Breast epithelium (tissue), 3 donors: Measurements from ENCODE around the gene IL25.

ENCODE experiments used
- CTCF ChIP-seq, 3 donors: fragments of 450-650 bp; IDR thresholded peaks; one replicate each; pipeline ENCODE4 v1.5.1; 2016 to 2017; ENCODE audit warnings: antibody characterized with exemption in 3 of 3, mild to moderate bottlenecking in 3 of 3, moderate library complexity in 3 of 3
- POLR2A ChIP-seq: fragments of 450-650 bp; IDR thresholded peaks from one replicate; pipeline ENCODE4 v1.6.1; 2016; ENCODE audit warnings: antibody characterized with exemption, mild to moderate bottlenecking, moderate library complexity
- POLR2AphosphoS5 ChIP-seq, 3 donors: sonication (generic); formaldehyde crosslinking; IDR thresholded peaks; one replicate each; pipeline ENCODE4 v1.6.1; 2017; ENCODE audit warnings: antibody characterized with exemption in 3 of 3

GRCh38 chr14:23415821-23416778, 43.5 kb downstream of the IL25 start:
- TF ChIP-seq CTCF (IDR thresholded peaks at IDR 0.05) (no peak), POLR2A (no peak), POLR2AphosphoS5 (IDR thresholded peaks at IDR 0.05) (no peak)
